ENCODE measurements around the gene CTBS.

The CTBS gene

GRCh38 chr1:84502927-84503326 is 71.3 kb downstream of the CTBS start:
- no peak overlapping the region for H3K4me3 ChIP-seq (ENCODE audit: low read depth, low read length)
- peaks cover 23 to 43% of the 10 kb centered on the region in 2 experiments; a peak in 2 of 3 replicates for H3K36me3 ChIP-seq (ENCODE audit: control insufficient read depth in 2 of 2, insufficient read depth in 1 of 2, low read length in 2 of 2)
- no peaks in the 10 kb centered on the region for H3K9me3 ChIP-seq (ENCODE audit: control insufficient read depth, insufficient read depth, low read depth, low read length)
- TF ChIP-seq ZNF266 (tag by site-specific recombination; IDR thresholded peaks at IDR 0.05; ENCODE audit: low read depth) (no peak), ZNF26 (tag by site-specific recombination; IDR thresholded peaks at IDR 0.05) (no peak), ZNF549 (tag by site-specific recombination; IDR thresholded peaks at IDR 0.05) (no peak), ZNF175 (tag by site-specific recombination; IDR thresholded peaks at IDR 0.05) (no peak), ZNF792 (tag by site-specific recombination; IDR thresholded peaks at IDR 0.05) (no peak), ZIC2 (tag by site-specific recombination; IDR thresholded peaks at IDR 0.05) (no peak), ZNF449 (tag by site-specific recombination; IDR thresholded peaks at IDR 0.05) (no peak), ZNF621 (tag by site-specific recombination; IDR thresholded peaks at IDR 0.05) (no peak), ZXDB (tag by site-specific recombination; IDR thresholded peaks at IDR 0.05) (no peak), ZNF645 (tag by site-specific recombination; IDR thresholded peaks at IDR 0.05) (no peak)
- TF ChIP-seq, protein P1, sequence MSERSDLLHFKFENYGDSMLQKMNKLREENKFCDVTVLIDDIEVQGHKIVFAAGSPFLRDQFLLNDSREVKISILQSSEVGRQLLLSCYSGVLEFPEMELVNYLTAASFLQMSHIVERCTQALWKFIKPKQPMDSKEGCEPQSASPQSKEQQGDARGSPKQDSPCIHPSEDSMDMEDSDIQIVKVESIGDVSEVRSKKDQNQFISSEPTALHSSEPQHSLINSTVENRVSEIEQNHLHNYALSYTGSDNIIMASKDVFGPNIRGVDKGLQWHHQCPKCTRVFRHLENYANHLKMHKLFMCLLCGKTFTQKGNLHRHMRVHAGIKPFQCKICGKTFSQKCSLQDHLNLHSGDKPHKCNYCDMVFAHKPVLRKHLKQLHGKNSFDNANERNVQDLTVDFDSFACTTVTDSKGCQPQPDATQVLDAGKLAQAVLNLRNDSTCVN (tag by site-specific recombination; optimal IDR thresholded peaks at IDR 0.05): no peak
- TF ChIP-seq, protein P2, sequence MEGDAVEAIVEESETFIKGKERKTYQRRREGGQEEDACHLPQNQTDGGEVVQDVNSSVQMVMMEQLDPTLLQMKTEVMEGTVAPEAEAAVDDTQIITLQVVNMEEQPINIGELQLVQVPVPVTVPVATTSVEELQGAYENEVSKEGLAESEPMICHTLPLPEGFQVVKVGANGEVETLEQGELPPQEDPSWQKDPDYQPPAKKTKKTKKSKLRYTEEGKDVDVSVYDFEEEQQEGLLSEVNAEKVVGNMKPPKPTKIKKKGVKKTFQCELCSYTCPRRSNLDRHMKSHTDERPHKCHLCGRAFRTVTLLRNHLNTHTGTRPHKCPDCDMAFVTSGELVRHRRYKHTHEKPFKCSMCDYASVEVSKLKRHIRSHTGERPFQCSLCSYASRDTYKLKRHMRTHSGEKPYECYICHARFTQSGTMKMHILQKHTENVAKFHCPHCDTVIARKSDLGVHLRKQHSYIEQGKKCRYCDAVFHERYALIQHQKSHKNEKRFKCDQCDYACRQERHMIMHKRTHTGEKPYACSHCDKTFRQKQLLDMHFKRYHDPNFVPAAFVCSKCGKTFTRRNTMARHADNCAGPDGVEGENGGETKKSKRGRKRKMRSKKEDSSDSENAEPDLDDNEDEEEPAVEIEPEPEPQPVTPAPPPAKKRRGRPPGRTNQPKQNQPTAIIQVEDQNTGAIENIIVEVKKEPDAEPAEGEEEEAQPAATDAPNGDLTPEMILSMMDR (tag by site-specific recombination; IDR thresholded peaks at IDR 0.05): no peak
- TF ChIP-seq, protein P3, sequence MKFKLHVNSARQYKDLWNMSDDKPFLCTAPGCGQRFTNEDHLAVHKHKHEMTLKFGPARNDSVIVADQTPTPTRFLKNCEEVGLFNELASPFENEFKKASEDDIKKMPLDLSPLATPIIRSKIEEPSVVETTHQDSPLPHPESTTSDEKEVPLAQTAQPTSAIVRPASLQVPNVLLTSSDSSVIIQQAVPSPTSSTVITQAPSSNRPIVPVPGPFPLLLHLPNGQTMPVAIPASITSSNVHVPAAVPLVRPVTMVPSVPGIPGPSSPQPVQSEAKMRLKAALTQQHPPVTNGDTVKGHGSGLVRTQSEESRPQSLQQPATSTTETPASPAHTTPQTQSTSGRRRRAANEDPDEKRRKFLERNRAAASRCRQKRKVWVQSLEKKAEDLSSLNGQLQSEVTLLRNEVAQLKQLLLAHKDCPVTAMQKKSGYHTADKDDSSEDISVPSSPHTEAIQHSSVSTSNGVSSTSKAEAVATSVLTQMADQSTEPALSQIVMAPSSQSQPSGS (tag by site-specific recombination; IDR thresholded peaks at IDR 0.05; ENCODE audit: low read depth): no peak
- POLR2A ChIA-PET: interaction anchor here (0.6 kb wide), 1 partner anchor 73 kb away, joined by 6 read pairs; no protein-coding TSS in a partner anchor
- CTCF ChIA-PET: interaction anchor here (1.7 kb wide), 1 partner anchor 22 kb away, joined by 4 read pairs; no protein-coding TSS in a partner anchor
- peaks cover 5% of the 10 kb centered on the region; the same call in 1 of the 2 replicates for H3K4me1 ChIP-seq (ENCODE audit: control insufficient read depth, insufficient read depth, low read length)
- H3K27ac ChIP-seq (ENCODE audit: extremely low read depth, low read depth, low read length): no peak overlapping the region
